Upper lobe of right lung (tissue), 1 donor: ENCODE measurements around the gene C6orf47. TPM values are rescaled to one million over a fixed set of nuclear protein-coding genes. Genes with fewer than 3 reads are reported as not detected.
"Not testable (repeated sequence)": the region's sequence is repeated elsewhere in the genome, so short reads cannot be mapped to it uniquely, and the experiment has no call there.

ENCODE experiments used
- ATAC-seq: fragments of 200-7000 bp; cut with Tn5 transposase; one replicate; pipeline ENCODE4 v1.9.1; 2020; ENCODE audit warnings: mild to moderate bottlenecking, moderate library complexity
- DNase-seq: peaks from one replicate; pipeline ENCODE4 v3.0.0-alpha.2; 2020
- H3K27ac ChIP-seq: fragments of 200-600 bp; one replicate; pipeline ENCODE4 v1.8.0; 2022
- H3K27me3 ChIP-seq: fragments of 200-600 bp; one replicate; pipeline ENCODE4 v1.8.0; 2022; ENCODE audit warnings: mild to moderate bottlenecking
- H3K36me3 ChIP-seq: fragments of 200-600 bp; one replicate; pipeline ENCODE4 v1.8.0; 2022
- H3K4me1 ChIP-seq: fragments of 200-600 bp; one replicate; pipeline ENCODE4 v1.8.0; 2022
- H3K4me3 ChIP-seq: fragments of 200-600 bp; one replicate; pipeline ENCODE4 v1.8.0; 2022; ENCODE audit warnings: mild to moderate bottlenecking
- H3K9me3 ChIP-seq: fragments of 200-600 bp; one replicate; pipeline ENCODE4 v1.8.0; 2022
- CTCF ChIP-seq: fragments of 200-600 bp; IDR thresholded peaks from one replicate; pipeline ENCODE4 v1.8.0; 2022; ENCODE audit warnings: antibody characterized with exemption
- intact Hi-C: fragments of 100-400 bp; cut with DNase I; formaldehyde crosslinking; loops from one replicate; pipeline ENCODE4 v1.11.0; 2022
- long read RNA-seq: library from polyadenylated mRNA; unstranded; transcript quantifications from one replicate; pipeline ENCODE4 v2.0.0, GENCODE V29; 2021
- total RNA-seq: library from RNA; stranded (reverse); fragmentation: NEBNext Ultra II Directional; extraction: Animal tissue kit (Norgen Biotek cat#: 25700); gene quantifications from one replicate; pipeline ENCODE4 v1.2.1, GENCODE V29; 2021
- donor health status: DM: no; HTN: yes; CAD: no; lungs with severe emphysema.

Gene C6orf47, protein sequence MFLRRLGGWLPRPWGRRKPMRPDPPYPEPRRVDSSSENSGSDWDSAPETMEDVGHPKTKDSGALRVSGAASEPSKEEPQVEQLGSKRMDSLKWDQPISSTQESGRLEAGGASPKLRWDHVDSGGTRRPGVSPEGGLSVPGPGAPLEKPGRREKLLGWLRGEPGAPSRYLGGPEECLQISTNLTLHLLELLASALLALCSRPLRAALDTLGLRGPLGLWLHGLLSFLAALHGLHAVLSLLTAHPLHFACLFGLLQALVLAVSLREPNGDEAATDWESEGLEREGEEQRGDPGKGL
- total RNA-seq: 25.6 TPM
- long read RNA-seq, transcript C6orf47-202 (1 exons, 2,475 nt): major isoform, 103 of 103 reads
- long read RNA-seq, partial matches to known transcripts: 0 of 103 reads
- long read RNA-seq, other reads (novel, unspliced or antisense): 0 of 103 reads

DNA sequence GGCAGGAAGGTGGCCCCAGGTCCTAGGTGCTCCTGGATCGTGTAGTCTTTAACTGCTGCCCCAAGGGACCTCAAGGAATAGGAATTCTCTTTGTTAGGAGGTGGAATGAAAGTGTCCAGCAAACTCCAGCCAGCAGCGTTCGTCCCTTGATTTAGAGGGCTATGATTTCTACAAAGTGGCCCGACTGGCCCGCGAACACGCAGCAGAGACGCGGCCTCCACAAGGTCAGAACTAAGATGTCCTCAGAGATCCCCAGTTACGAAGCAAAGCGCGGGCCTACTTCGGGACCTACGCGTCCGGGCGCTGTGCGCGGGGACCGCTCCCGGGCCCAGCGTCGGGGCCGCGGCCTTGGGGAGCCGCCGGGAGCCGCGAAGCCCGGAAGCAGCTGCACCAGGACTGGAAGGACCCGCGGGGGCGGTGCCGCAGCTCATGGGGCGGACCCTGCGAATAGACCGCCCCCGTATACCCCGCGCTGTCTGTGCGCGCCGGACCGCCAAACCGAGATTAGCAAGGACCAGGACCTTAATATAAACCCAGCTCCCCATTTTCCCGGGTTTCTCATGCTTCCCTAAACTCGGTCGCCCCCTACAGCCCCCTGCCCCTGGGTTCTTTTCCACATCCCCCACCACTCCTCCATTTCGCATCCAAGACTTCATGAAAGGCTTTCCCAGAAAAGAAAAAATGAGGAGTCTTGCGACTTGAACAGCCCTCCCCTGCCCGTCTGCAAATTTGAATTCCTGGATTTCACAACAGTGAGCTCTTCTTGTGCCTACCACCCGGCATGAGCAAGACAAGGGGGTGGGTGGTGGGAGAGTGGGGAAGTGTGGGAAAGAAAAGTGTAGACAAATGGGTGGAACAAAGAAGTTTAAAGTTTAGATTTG lies at the start of gene C6orf47:
Gene C6orf47, minus strand, starts transcription at position 398 of the 881 bp plus-strand sequence. CDS start 831 bp downstream, outside the sequence.
- H3K4me1 ChIP-seq: peaks cover 46% of the 10 kb centered on the region
- H3K27ac ChIP-seq: peak within 1 kb of the TSS; percentile 82
- no peak for TF ChIP-seq CTCF
- peak; percentile 89 for ATAC-seq
- peaks cover 40% of the 10 kb centered on the region for H3K36me3 ChIP-seq
- peak within 1 kb of the TSS; percentile 80 for H3K4me3 ChIP-seq
- no peaks in the 10 kb centered on the region for H3K9me3 ChIP-seq
- no peaks in the 10 kb centered on the region for H3K27me3 ChIP-seq
- intact Hi-C loops: no loop called here
- DNase-seq: peak; percentile 95

DNA sequence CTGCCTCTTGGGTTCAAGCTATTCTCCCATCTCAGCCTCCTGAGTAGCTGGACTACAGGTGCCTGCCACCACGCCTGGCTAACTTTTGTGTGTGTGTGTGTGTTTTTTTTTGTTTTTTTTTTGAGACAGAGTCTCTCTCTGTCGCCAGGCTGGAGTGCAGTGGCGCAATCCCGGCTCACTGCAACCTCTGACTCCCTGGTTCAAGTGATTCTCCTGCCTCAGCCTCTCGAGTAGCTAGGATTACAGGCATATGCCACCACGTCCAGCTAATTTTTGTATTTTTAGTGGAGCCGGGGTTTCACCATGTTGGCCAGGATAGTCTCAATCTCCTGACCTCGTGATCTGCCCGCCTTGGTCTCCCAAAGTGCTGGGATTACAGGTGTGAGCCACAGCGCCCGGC lies 48.6 kb upstream of the C6orf47 start:
- H3K4me1 ChIP-seq, H3K4me3 ChIP-seq, intact Hi-C loops, H3K27ac ChIP-seq, H3K9me3 ChIP-seq, ATAC-seq, H3K27me3 ChIP-seq, H3K36me3 ChIP-seq: not testable (repeated sequence)
- DNase-seq: peak; percentile 77

DNA sequence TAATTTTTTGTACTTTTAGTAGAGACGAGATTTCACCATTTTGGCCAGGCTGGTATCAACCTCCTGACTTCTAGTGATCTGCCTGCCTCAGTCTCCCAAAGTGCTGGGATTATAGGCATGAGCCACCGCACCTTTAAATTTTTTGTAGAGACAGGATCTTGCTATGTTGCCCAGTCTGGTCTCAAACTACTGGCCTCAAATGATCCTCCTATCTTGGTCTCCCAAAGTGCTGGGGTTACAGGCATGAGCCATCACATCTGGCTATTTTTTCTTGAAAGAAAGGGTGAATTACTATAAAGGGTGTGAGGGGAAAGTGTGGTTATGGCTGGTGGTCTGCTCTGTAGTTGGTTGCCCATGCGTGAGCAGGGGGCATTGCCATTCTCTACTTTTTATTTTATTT lies 47.6 kb upstream of the C6orf47 start:
- Histone ChIP-seq H3K36me3 (no peaks in the 10 kb centered on the region), H3K9me3 (no peaks in the 10 kb centered on the region), H3K4me3 (no peak overlapping the region), H3K4me1 (no peaks in the 10 kb centered on the region), H3K27ac (no peak overlapping the region), H3K27me3 (no peaks in the 10 kb centered on the region)
- intact Hi-C loops: no loop called here
- no peak for TF ChIP-seq CTCF
- ATAC-seq (no peak), DNase-seq (no peak)

DNA sequence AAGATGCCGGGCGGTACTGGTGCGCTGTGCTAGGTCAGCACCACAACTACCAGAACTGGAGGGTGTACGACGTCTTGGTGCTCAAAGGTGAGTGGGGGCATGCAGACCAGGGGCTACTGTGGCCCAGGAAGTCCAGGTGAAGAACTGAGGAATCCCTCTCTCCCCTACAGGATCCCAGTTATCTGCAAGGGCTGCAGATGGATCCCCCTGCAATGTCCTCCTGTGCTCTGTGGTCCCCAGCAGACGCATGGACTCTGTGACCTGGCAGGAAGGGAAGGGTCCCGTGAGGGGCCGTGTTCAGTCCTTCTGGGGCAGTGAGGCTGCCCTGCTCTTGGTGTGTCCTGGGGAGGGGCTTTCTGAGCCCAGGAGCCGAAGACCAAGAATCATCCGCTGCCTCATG lies 47.1 kb upstream of the C6orf47 start:
- intact Hi-C loops: no loop called here
- Histone ChIP-seq H3K4me1 (no peaks in the 10 kb centered on the region), H3K9me3 (no peaks in the 10 kb centered on the region), H3K27me3 (no peaks in the 10 kb centered on the region), H3K4me3 (no peak overlapping the region), H3K27ac (no peak overlapping the region), H3K36me3 (no peaks in the 10 kb centered on the region)
- DNase-seq (no peak), ATAC-seq (no peak)
- no peak for TF ChIP-seq CTCF

DNA sequence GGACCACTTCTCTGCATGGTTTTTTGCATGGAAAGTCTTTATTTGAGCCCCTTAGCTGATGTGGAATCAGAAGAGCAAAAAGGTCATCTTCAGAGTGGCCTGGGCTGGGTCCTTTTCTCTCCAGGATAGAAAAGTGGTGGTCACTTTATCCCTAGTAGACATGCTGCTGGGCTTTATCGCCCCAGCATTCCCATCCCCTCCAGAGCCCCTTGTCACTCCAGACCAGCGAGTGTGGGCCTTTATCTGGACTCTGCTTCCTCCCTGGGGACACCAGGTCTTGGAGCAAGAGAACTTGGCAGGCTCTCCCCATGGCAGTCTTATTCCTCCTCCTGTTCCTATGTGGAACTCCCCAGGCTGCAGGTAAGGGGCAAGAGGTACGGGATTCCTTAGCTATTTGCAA lies 46.0 kb upstream of the C6orf47 start, which contains the start of gene LY6G6F:
Gene LY6G6F, plus strand, starts transcription at position 268 of the 400 bp plus-strand sequence. Its CDS starts 41 bp downstream, at position 309.
- DNase-seq (no peak), ATAC-seq (no peak)
- H3K27me3 ChIP-seq: no peaks in the 10 kb centered on the region
- H3K4me3 ChIP-seq: no peak within 1 kb of the TSS
- TF ChIP-seq CTCF: no peak
- H3K9me3 ChIP-seq: no peaks in the 10 kb centered on the region
- peaks cover 6% of the 10 kb centered on the region for H3K4me1 ChIP-seq
- no peak within 1 kb of the TSS for H3K27ac ChIP-seq
- no peaks in the 10 kb centered on the region for H3K36me3 ChIP-seq
- intact Hi-C loops: no loop called here

- Histone ChIP-seq H3K9me3 (no peaks in the 10 kb centered on the region), H3K4me3 (no peak overlapping the region), H3K4me1 (peaks cover 13% of the 10 kb centered on the region), H3K36me3 (no peaks in the 10 kb centered on the region), H3K27ac (no peak overlapping the region), H3K27me3 (no peaks in the 10 kb centered on the region)
- ATAC-seq (no peak), DNase-seq (no peak)
- TF ChIP-seq CTCF: no peak
- intact Hi-C loops: no loop called here
Measured at GRCh38 chr6:31705931-31706330, 45.4 kb upstream of the C6orf47 start.
